Measurements from ENCODE around the gene TRAPPC3.

Gene TRAPPC3

GRCh38 chr1:36107394-36107793, 41.9 kb downstream of the TRAPPC3 start:
- in situ Hi-C loops (cut with HindIII; ENCODE audit: low sequenced_read_pairs), result no loop called here

GRCh38 chr1:36106269-36106668, 43.0 kb downstream of the TRAPPC3 start:
- in situ Hi-C loops (cut with HindIII; ENCODE audit: low sequenced_read_pairs), result no loop called here

- in situ Hi-C loops (cut with HindIII; ENCODE audit: low sequenced_read_pairs), result no loop called here
Measured at GRCh38 chr1:36101546-36101945, 47.7 kb downstream of the TRAPPC3 start.

- in situ Hi-C loops (cut with HindIII; ENCODE audit: low sequenced_read_pairs), result no loop called here
Measured at GRCh38 chr1:36100376-36100775, 48.9 kb downstream of the TRAPPC3 start.

GRCh38 chr1:36099681-36100341, 49.5 kb downstream of the TRAPPC3 start:
- in situ Hi-C loops (cut with HindIII; ENCODE audit: low sequenced_read_pairs), result no loop called here

GRCh38 chr1:36098650-36099365, 50.5 kb downstream of the TRAPPC3 start:
- in situ Hi-C loops (cut with HindIII; ENCODE audit: low sequenced_read_pairs), result no loop called here

GRCh38 chr1:36097693-36098585, 51.3 kb downstream of the TRAPPC3 start:
- in situ Hi-C loops (cut with HindIII; ENCODE audit: low sequenced_read_pairs), result no loop called here

- in situ Hi-C loops (cut with HindIII; ENCODE audit: low sequenced_read_pairs), result no loop called here
Measured at GRCh38 chr1:36096500-36097432, 52.5 kb downstream of the TRAPPC3 start.

GRCh38 chr1:36095760-36096405, 53.4 kb downstream of the TRAPPC3 start:
- in situ Hi-C loops (cut with HindIII; ENCODE audit: low sequenced_read_pairs), result no loop called here

GRCh38 chr1:36094621-36095061, 54.6 kb downstream of the TRAPPC3 start:
- in situ Hi-C loops (cut with HindIII; ENCODE audit: low sequenced_read_pairs), result no loop called here

- in situ Hi-C loops (cut with HindIII; ENCODE audit: low sequenced_read_pairs), result no loop called here
Measured at GRCh38 chr1:36093929-36094328, 55.4 kb downstream of the TRAPPC3 start.

GRCh38 chr1:36093226-36093625, 56.1 kb downstream of the TRAPPC3 start:
- in situ Hi-C loops (cut with HindIII; ENCODE audit: low sequenced_read_pairs), result no loop called here

GRCh38 chr1:36092798-36093185, 56.5 kb downstream of the TRAPPC3 start:
- in situ Hi-C loops (cut with HindIII; ENCODE audit: low sequenced_read_pairs), result no loop called here

GRCh38 chr1:36092166-36092797, 57.0 kb downstream of the TRAPPC3 start:
- in situ Hi-C loops (cut with HindIII; ENCODE audit: low sequenced_read_pairs), result no loop called here

GRCh38 chr1:36091698-36092097, 57.6 kb downstream of the TRAPPC3 start:
- in situ Hi-C loops (cut with HindIII; ENCODE audit: low sequenced_read_pairs), result no loop called here

GRCh38 chr1:36091141-36091540, 58.1 kb downstream of the TRAPPC3 start:
- in situ Hi-C loops (cut with HindIII; ENCODE audit: low sequenced_read_pairs), result no loop called here

GRCh38 chr1:36089393-36090121, 59.7 kb downstream of the TRAPPC3 start:
- in situ Hi-C loops (cut with HindIII; ENCODE audit: low sequenced_read_pairs), result no loop called here

- in situ Hi-C loops (cut with HindIII; ENCODE audit: low sequenced_read_pairs), result no loop called here
Measured at GRCh38 chr1:36088577-36089392, 60.5 kb downstream of the TRAPPC3 start, which contains the start of gene ADPRS. TSS of gene ADPRS (plus strand) at chr1:36088892. CDS start at chr1:36088905, 13 bp downstream.
